A549 (cell line): ENCODE data around the gene ATXN1L. TPM values are rescaled to one million over a fixed set of nuclear protein-coding genes. Genes with fewer than 3 reads are reported as not detected.

Experiments used
- ATAC-seq, 2 experiments: fragments of 200-7000 bp in 1 of 2; fragments of >200 bp in 1 of 2; cut with Nextera tagmentation in 1 of 2; cut with Tn5 transposase in 1 of 2; 3 replicates each; pipeline versions ENCODE4 v1.8.0 to v1.9.1; 2018 to 2020; ENCODE audit warnings: mild to moderate bottlenecking in 1 of 2, moderate library complexity in 1 of 2
- CTCF ChIA-PET: fragments of 300-600 bp; sonication (Branson Sonifier 250); formaldehyde crosslinking; extraction: SDS; loops from one replicate; lab custom pipeline; 2021; ENCODE audit warnings: antibody characterized with exemption, inconsistent platforms; lab: Yijun Ruan, JAX
- POLR2A ChIA-PET: fragments of 350-600 bp; formaldehyde crosslinking; extraction: SDS; loops from one replicate; lab custom pipeline; 2021; ENCODE audit warnings: antibody characterized with exemption, inconsistent platforms; lab: Yijun Ruan, JAX
- DNase-seq, 2 experiments: peaks; one replicate each; pipeline versions ENCODE4 v3.0.0 to v3.0.0-alpha.2; 2011 to 2016; ENCODE audit warnings: low read depth in 1 of 2, low spot score in 1 of 2
- FAIRE-seq: peaks from 2 replicates; lab custom pipeline; 2011; peaks lifted over from hg19 to GRCh38; lab: Jason Lieb, UNC
- H3K27ac ChIP-seq, 2 experiments: fragments of >200 bp; sonication (Bioruptor Twin); formaldehyde crosslinking; 3 replicates each; pipeline ENCODE4 v1.5.1; 2016 to 2017
- H3K4me1 ChIP-seq: fragments of >200 bp; sonication (Bioruptor Twin); formaldehyde crosslinking; 3 replicates; pipeline ENCODE4 v1.6.1; 2016
- H3K4me2 ChIP-seq: fragments of >200 bp; sonication (Bioruptor Twin); formaldehyde crosslinking; 3 replicates; pipeline ENCODE4 v1.6.1; 2016
- H3K4me3 ChIP-seq: fragments of >200 bp; sonication (Bioruptor Twin); formaldehyde crosslinking; 3 replicates; pipeline ENCODE4 v1.5.1; 2016
- H3K9me3 ChIP-seq: fragments of >200 bp; sonication (Bioruptor Twin); formaldehyde crosslinking; 3 replicates; pipeline ENCODE4 v1.6.1; 2016
- ATOH8 ChIP-seq: fragments of 250-450 bp; sonication (Bioruptor Pico); IDR thresholded peaks from 2 replicates; pipeline ENCODE4 v1.5.0; 2020; ENCODE audit warnings: low read depth, mild to moderate bottlenecking, moderate library complexity
- BHLHE40 ChIP-seq: IDR thresholded peaks from 2 replicates; pipeline ENCODE4 v1.6.1; 2012; ENCODE audit warnings: low read depth, low read length, inconsistent platforms
- CEBPB ChIP-seq, 2 experiments: fragments of >200 bp in 1 of 2; sonication (Bioruptor Twin) in 1 of 2; formaldehyde crosslinking in 1 of 2; IDR thresholded peaks; 2 replicates each; pipeline ENCODE4 v1.6.1; 2012 to 2016
- CHD4 ChIP-seq: fragments of 200-600 bp; sonication (generic); IDR thresholded peaks from 2 replicates; pipeline ENCODE4 v1.6.1; 2016; ENCODE audit warnings: antibody characterized with exemption, mild to moderate bottlenecking, borderline replicate concordance
- CTCF ChIP-seq: fragments of >200 bp; sonication (Bioruptor Twin); formaldehyde crosslinking; IDR thresholded peaks from 3 replicates; pipeline ENCODE4 v1.5.1; 2016
- E2F6 ChIP-seq: IDR thresholded peaks from 2 replicates; pipeline ENCODE4 v1.6.1; 2012; ENCODE audit warnings: low read depth, borderline replicate concordance
- FOXS1 ChIP-seq: fragments of 250-450 bp; sonication (Bioruptor Pico); IDR thresholded peaks from 2 replicates; pipeline ENCODE4 v1.5.0; 2020; ENCODE audit warnings: mild to moderate bottlenecking, moderate library complexity
- HOXB5 ChIP-seq: fragments of 250-450 bp; sonication (Bioruptor Pico); IDR thresholded peaks from 2 replicates; pipeline ENCODE4 v1.5.0; 2020; ENCODE audit warnings: mild to moderate bottlenecking, moderate library complexity
- KDM5A ChIP-seq: fragments of 200-600 bp; sonication (generic); IDR thresholded peaks from 2 replicates; pipeline ENCODE4 v1.6.1; 2016; ENCODE audit warnings: antibody characterized with exemption, mild to moderate bottlenecking
- MAZ ChIP-seq: fragments of 150-350 bp; IDR thresholded peaks from 2 replicates; pipeline ENCODE4 v1.6.1; 2014; ENCODE audit warnings: antibody characterized with exemption, low read depth, low read length, borderline replicate concordance
- NR3C1 ChIP-seq: fragments of >200 bp; sonication (Bioruptor Twin); formaldehyde crosslinking; IDR thresholded peaks from 3 replicates; pipeline ENCODE4 v1.6.1; 2017
- PHF8 ChIP-seq: fragments of 200-600 bp; sonication (generic); IDR thresholded peaks from 2 replicates; pipeline ENCODE4 v1.6.1; 2016; ENCODE audit warnings: low read depth, mild to moderate bottlenecking, antibody characterized with exemption, moderate library complexity, borderline replicate concordance
- RAD21 ChIP-seq, 2 experiments: fragments of >200 bp in 1 of 2; sonication (Bioruptor Twin) in 1 of 2; formaldehyde crosslinking in 1 of 2; IDR thresholded peaks in 1 of 2; conservative IDR thresholded peaks in 1 of 2; 2 replicates in 1 of 2; 3 replicates in 1 of 2; pipeline ENCODE4 v1.6.1; 2012 to 2018; ENCODE audit warnings: inconsistent platforms in 1 of 2
- RARB ChIP-seq: fragments of 250-450 bp; sonication (Bioruptor Pico); IDR thresholded peaks from 2 replicates; pipeline ENCODE4 v1.8.0; 2021; ENCODE audit warnings: mild to moderate bottlenecking, moderate library complexity
- REST ChIP-seq: fragments of 200-600 bp; sonication (generic); IDR thresholded peaks from 2 replicates; pipeline ENCODE4 v1.6.1; 2016; ENCODE audit warnings: antibody characterized with exemption, mild to moderate bottlenecking, moderate library complexity
- SREBF2 ChIP-seq: fragments of 450-650 bp; IDR thresholded peaks from 2 replicates; pipeline ENCODE4 v1.6.1; 2014; ENCODE audit warnings: mild to moderate bottlenecking, moderate library complexity
- TP53 ChIP-seq: fragments of 250-450 bp; sonication (Bioruptor Pico); IDR thresholded peaks from 2 replicates; pipeline ENCODE4 v1.5.0; 2021; ENCODE audit warnings: mild to moderate bottlenecking, moderate library complexity
- USF2 ChIP-seq: fragments of 450-650 bp; IDR thresholded peaks from 2 replicates; pipeline ENCODE4 v1.6.1; 2014; ENCODE audit warnings: antibody characterized with exemption
- ZC3H11A ChIP-seq: fragments of 450-650 bp; IDR thresholded peaks from 2 replicates; pipeline ENCODE4 v1.6.1; 2014; ENCODE audit warnings: antibody characterized with exemption, mild to moderate bottlenecking
- WGBS: methylation state at CpG from one replicate; pipeline ENCODE4 v1.1.6; 2017; ENCODE audit errors: missing lambda C conversion rate; 5-methylcytosine and 5-hydroxymethylcytosine counted together
- polyA plus RNA-seq, 4 experiments: library from polyadenylated mRNA; depleted of rRNA in 3 of 4; stranded (reverse); fragments of >200 nt; fragmentation: RNase III in 1 of 4; extraction: RNeasy Plus Mini Kit Qiagen cat#74134 plus additional on column Dnase treatment in 1 of 4; gene quantifications; 2 replicates in 3 of 4; 3 replicates in 1 of 4; pipeline ENCODE4 v1.2.3, GENCODE V29; 2011 to 2017

Gene ATXN1L
- polyA plus RNA-seq, 2 of the 4 experiments (the other 2 are of a cell fraction): 16.9 to 17.4 TPM

GRCh38 chr16:71893888-71894228 lies 48.1 kb downstream of the ATXN1L start:
- DNase-seq: no peak
- ChIA-PET POLR2A (interaction anchor here (1.1 to 3.1 kb wide), 5 partner anchors 10 to 200 kb away, joined by 3 to 18 read pairs (median 4); partner anchors contain the start of genes DHX38, TXNL4B and ZNF821), CTCF (interaction anchor here (0.6 to 9.5 kb wide), 4 partner anchors 10 to 1917 kb away, joined by 3 to 71 read pairs (median 5); partner anchors contain the start of gene ZNF821)
- H3K4me3 ChIP-seq: peak overlapping the region; percentile 78
- H3K27ac ChIP-seq: peak overlapping the region; percentile 92 to 96
- H3K4me2 ChIP-seq: peak overlapping the region; percentile 80
- 25% methylated on average over 7 of the region's 7 CpGs for WGBS
- peaks cover 21% of the 10 kb centered on the region; the same call in 2 of the 3 replicates for H3K4me1 ChIP-seq
- TF ChIP-seq SREBF2: no peak
- no peak for TF ChIP-seq ATOH8 (CRISPR knock-in tag)
- TF ChIP-seq MAZ: no peak
- TF ChIP-seq CHD4: no peak
- no peak for TF ChIP-seq USF2
- no peak for TF ChIP-seq ZC3H11A
- TF ChIP-seq KDM5A: no peak
- no peak for TF ChIP-seq REST
- TF ChIP-seq RAD21 (conservative IDR thresholded peaks at IDR 0.05 in 1 of 2, IDR thresholded peaks at IDR 0.05 in 1 of 2): no peak
- TF ChIP-seq FOXS1: no peak
- no peak for TF ChIP-seq BHLHE40
- TF ChIP-seq RARB (CRISPR knock-in tag): no peak
- TF ChIP-seq HOXB5: no peak
- no peak for TF ChIP-seq CTCF
- TF ChIP-seq, all 56 proteins: peak for 0
- FAIRE-seq: no peak
- ATAC-seq: 0 out of 6 replicates have a peak, but pooled peaks of 1 of the 2 experiments have one; percentile 8
- no peaks in the 10 kb centered on the region for H3K9me3 ChIP-seq

GRCh38 chr16:71894229-71894920 lies 48.6 kb downstream of the ATXN1L start:
- DNase-seq (peak in 1 of 2 experiments; percentile 70), FAIRE-seq (no peak), ATAC-seq (peak; percentile 21 to 43; a peak in 5 of 6 replicates)
- H3K4me3 ChIP-seq: peak overlapping the region; percentile 78
- ChIA-PET CTCF (interaction anchor here (0.6 to 9.5 kb wide), 4 partner anchors 11 to 1916 kb away, joined by 3 to 71 read pairs (median 5); partner anchors contain the start of gene ZNF821), POLR2A (interaction anchor here (1.0 to 3.1 kb wide), 7 partner anchors 8 to 199 kb away, joined by 3 to 18 read pairs (median 5); partner anchors contain the start of genes AP1G1, DHX38, TXNL4B and ZNF821)
- H3K4me1 ChIP-seq: peaks cover 21% of the 10 kb centered on the region; the same call in 2 of the 3 replicates
- H3K9me3 ChIP-seq: no peaks in the 10 kb centered on the region
- peak overlapping the region; percentile 80 for H3K4me2 ChIP-seq
- under 1% methylated on average over 31 of the region's 31 CpGs for WGBS
- peak overlapping the region; percentile 92 to 96 for H3K27ac ChIP-seq
- no peak for TF ChIP-seq NR3C1
- peak in 1 of 2 experiments; percentile 42; a peak in 1 of 4 replicates for TF ChIP-seq CEBPB (IDR thresholded peaks at IDR 0.05)
- no peak for TF ChIP-seq TP53 (CRISPR knock-in tag)
- no peak for TF ChIP-seq E2F6
- TF ChIP-seq CTCF: 0 out of 3 replicates have a peak, but pooled peaks have one; percentile 13
- TF ChIP-seq REST: no peak
- TF ChIP-seq PHF8: 0 out of 2 replicates have a peak, but pooled peaks have one; percentile 2
